ENCODE measurements around the gene GSTO2.

Gene GSTO2

GRCh38 chr10:104259999-104260774 is 8.8 kb upstream of the GSTO2 start:
- H3K27ac ChIP-seq, result no peak overlapping the region
- no peaks in the 10 kb centered on the region for H3K9me3 ChIP-seq (ENCODE audit: severe bottlenecking)
- H3K4me3 ChIP-seq (ENCODE audit: low read depth, low read length), result no peak overlapping the region
- no peaks in the 10 kb centered on the region for H3K27me3 ChIP-seq (ENCODE audit: insufficient read depth, low read depth, severe bottlenecking)
- no peak for DNase-seq
- H3K36me3 ChIP-seq, result peaks cover 65% of the 10 kb centered on the region
- no peak for TF ChIP-seq CTCF (IDR thresholded peaks at IDR 0.05; ENCODE audit: low read depth, low read length)

GRCh38 chr10:104260775-104261115 is 8.2 kb upstream of the GSTO2 start:
- Histone ChIP-seq H3K4me3 (ENCODE audit: low read depth, low read length) (no peak overlapping the region), H3K27me3 (ENCODE audit: insufficient read depth, low read depth, severe bottlenecking) (no peaks in the 10 kb centered on the region), H3K27ac (no peak overlapping the region), H3K36me3 (peaks cover 71% of the 10 kb centered on the region), H3K9me3 (ENCODE audit: severe bottlenecking) (no peaks in the 10 kb centered on the region)
- no peak for DNase-seq
- TF ChIP-seq CTCF (IDR thresholded peaks at IDR 0.05; ENCODE audit: low read depth, low read length), result no peak

- Histone ChIP-seq H3K4me3 (ENCODE audit: low read depth, low read length) (no peak overlapping the region), H3K27ac (no peak overlapping the region), H3K27me3 (ENCODE audit: insufficient read depth, low read depth, severe bottlenecking) (no peaks in the 10 kb centered on the region), H3K36me3 (peaks cover 77% of the 10 kb centered on the region), H3K9me3 (ENCODE audit: severe bottlenecking) (no peaks in the 10 kb centered on the region)
- DNase-seq, result no peak
- TF ChIP-seq CTCF (IDR thresholded peaks at IDR 0.05; ENCODE audit: low read depth, low read length), result no peak
Observed at GRCh38 chr10:104262055-104262454, 6.9 kb upstream of the GSTO2 start.

GRCh38 chr10:104264783-104265182 is 4.2 kb upstream of the GSTO2 start:
- no peaks in the 10 kb centered on the region for H3K27me3 ChIP-seq (ENCODE audit: insufficient read depth, low read depth, severe bottlenecking)
- no peak for TF ChIP-seq CTCF (IDR thresholded peaks at IDR 0.05; ENCODE audit: low read depth, low read length)
- peaks cover 70% of the 10 kb centered on the region for H3K36me3 ChIP-seq
- no peak overlapping the region for H3K27ac ChIP-seq
- no peak overlapping the region for H3K4me3 ChIP-seq (ENCODE audit: low read depth, low read length)
- H3K9me3 ChIP-seq (ENCODE audit: severe bottlenecking), result no peaks in the 10 kb centered on the region
- DNase-seq, result no peak

GRCh38 chr10:104267721-104268404 is 1.1 kb upstream of the GSTO2 start:
- TF ChIP-seq CTCF (IDR thresholded peaks at IDR 0.05; ENCODE audit: low read depth, low read length), result no peak
- Histone ChIP-seq H3K9me3 (ENCODE audit: severe bottlenecking) (no peaks in the 10 kb centered on the region), H3K36me3 (peaks cover 39% of the 10 kb centered on the region), H3K27me3 (ENCODE audit: insufficient read depth, low read depth, severe bottlenecking) (no peaks in the 10 kb centered on the region), H3K4me3 (ENCODE audit: low read depth, low read length) (peak overlapping the region; percentile 90), H3K27ac (peak overlapping the region; percentile 83)
- no peak for DNase-seq

Measured in WERI-Rb-1 (cell line).